Liver (tissue), 9 donors: ENCODE results near the gene SAPCD2. TPM values are rescaled to one million over a fixed set of nuclear protein-coding genes. Genes with fewer than 3 reads are reported as not detected.

Source experiments
- DNase-seq: peaks from one replicate; pipeline ENCODE4 v3.0.0-alpha.2; 2017; ENCODE audit warnings: low spot score
- H3K27ac ChIP-seq, 2 donors: one replicate each; pipeline ENCODE4 v1.7.0; 2013; ENCODE audit warnings: inconsistent platforms in 2 of 2, low read length in 2 of 2, control low read depth in 1 of 2, low read depth in 1 of 2, mild to moderate bottlenecking in 1 of 2
- H3K27me3 ChIP-seq, 4 donors: one replicate each; pipeline versions ENCODE4 v1.6.1 to v1.7.0; 2013; ENCODE audit warnings: low read length in 3 of 4, inconsistent platforms in 1 of 4, mild to moderate bottlenecking in 1 of 4, moderate library complexity in 1 of 4; ENCODE audit not compliant: control insufficient read depth in 4 of 4, insufficient read depth in 4 of 4
- H3K36me3 ChIP-seq, 4 donors: one replicate each; pipeline versions ENCODE4 v1.6.1 to v1.7.0; 2013; ENCODE audit warnings: low read length in 3 of 4, mild to moderate bottlenecking in 3 of 4, low read depth in 1 of 4, moderate library complexity in 1 of 4; ENCODE audit not compliant: control insufficient read depth in 4 of 4, insufficient read depth in 3 of 4
- H3K4me1 ChIP-seq, 4 donors: one replicate each; pipeline versions ENCODE4 v1.6.1 to v1.7.0; 2013; ENCODE audit warnings: low read length in 3 of 4, mild to moderate bottlenecking in 3 of 4, moderate library complexity in 1 of 4; ENCODE audit not compliant: control insufficient read depth in 4 of 4, insufficient read depth in 4 of 4
- H3K4me3 ChIP-seq, 3 donors: one replicate each; pipeline versions ENCODE4 v1.6.1 to v1.7.0; 2013; ENCODE audit warnings: low read length in 3 of 3, control low read depth in 1 of 3, low read depth in 1 of 3, mild to moderate bottlenecking in 1 of 3
- H3K9ac ChIP-seq, 2 donors: one replicate each; pipeline ENCODE4 v1.7.0; 2013; ENCODE audit warnings: low read length in 2 of 2, mild to moderate bottlenecking in 2 of 2, moderate library complexity in 2 of 2, control low read depth in 1 of 2, low read depth in 1 of 2
- H3K9me3 ChIP-seq, 4 donors: one replicate each; pipeline versions ENCODE4 v1.6.1 to v1.7.0; 2013; ENCODE audit warnings: low read length in 3 of 4; ENCODE audit not compliant: control insufficient read depth in 4 of 4
- ATF3 ChIP-seq: IDR thresholded peaks from 2 replicates; pipeline ENCODE4 v1.6.1; 2016; ENCODE audit warnings: antibody characterized with exemption
- CTCF ChIP-seq: fragments of 150-350 bp; IDR thresholded peaks from 2 replicates; pipeline ENCODE4 v1.5.1; 2017; ENCODE audit warnings: improper control_type of control experiment, low read depth, low read length; ENCODE audit not compliant: missing input control
- EGR1 ChIP-seq, 2 donors: IDR thresholded peaks; 2 replicates each; pipeline ENCODE4 v1.6.1; 2016 to 2018; ENCODE audit warnings: antibody characterized with exemption in 2 of 2, low read depth in 2 of 2
- FOXA1 ChIP-seq: IDR thresholded peaks from 2 replicates; pipeline ENCODE4 v1.6.1; 2016; ENCODE audit warnings: antibody characterized with exemption
- FOXA2 ChIP-seq: IDR thresholded peaks from 2 replicates; pipeline ENCODE4 v1.6.1; 2016; ENCODE audit warnings: antibody characterized with exemption
- GABPA ChIP-seq, 2 donors: IDR thresholded peaks in 1 of 2; conservative IDR thresholded peaks in 1 of 2; 2 replicates each; pipeline ENCODE4 v1.6.1; 2016; ENCODE audit warnings: antibody characterized with exemption in 2 of 2, mild to moderate bottlenecking in 1 of 2, moderate library complexity in 1 of 2
- HNF4A ChIP-seq, 2 donors: conservative IDR thresholded peaks; 2 replicates each; pipeline ENCODE4 v1.6.1; 2016; ENCODE audit warnings: antibody characterized with exemption in 2 of 2, mild to moderate bottlenecking in 2 of 2
- HNF4G ChIP-seq: IDR thresholded peaks from 2 replicates; pipeline ENCODE4 v1.6.1; 2016; ENCODE audit warnings: antibody characterized with exemption
- JUND ChIP-seq, 2 donors: IDR thresholded peaks; 2 replicates each; pipeline ENCODE4 v1.6.1; 2016; ENCODE audit warnings: antibody characterized with exemption in 2 of 2
- MAX ChIP-seq: IDR thresholded peaks from 2 replicates; pipeline ENCODE4 v1.6.1; 2016; ENCODE audit warnings: antibody characterized with exemption
- NR2F2 ChIP-seq: IDR thresholded peaks from 2 replicates; pipeline ENCODE4 v1.6.1; 2016; ENCODE audit warnings: antibody characterized with exemption
- RAD21 ChIP-seq, 2 donors: IDR thresholded peaks; 2 replicates each; pipeline ENCODE4 v1.6.1; 2016; ENCODE audit warnings: antibody characterized with exemption in 2 of 2, mild to moderate bottlenecking in 2 of 2
- REST ChIP-seq: IDR thresholded peaks from 2 replicates; pipeline ENCODE4 v1.6.1; 2016; ENCODE audit warnings: antibody characterized with exemption, mild to moderate bottlenecking
- RXRA ChIP-seq, 2 donors: IDR thresholded peaks; 2 replicates each; pipeline ENCODE4 v1.6.1; 2017 to 2018; ENCODE audit warnings: antibody characterized with exemption in 2 of 2, mild to moderate bottlenecking in 1 of 2
- SP1 ChIP-seq: IDR thresholded peaks from 2 replicates; pipeline ENCODE4 v1.6.1; 2018; ENCODE audit warnings: antibody characterized with exemption, mild to moderate bottlenecking
- TAF1 ChIP-seq: conservative IDR thresholded peaks from 2 replicates; pipeline ENCODE4 v1.6.1; 2016; ENCODE audit warnings: antibody characterized with exemption, mild to moderate bottlenecking
- YY1 ChIP-seq: IDR thresholded peaks from 2 replicates; pipeline ENCODE4 v1.6.1; 2016; ENCODE audit warnings: antibody characterized with exemption, mild to moderate bottlenecking
- ZBTB33 ChIP-seq: IDR thresholded peaks from 2 replicates; pipeline ENCODE4 v1.6.1; 2016; ENCODE audit warnings: antibody characterized with exemption
- WGBS: extraction: QIAGEN DNeasy Blood & Tissue Kit; methylation state at CpG from one replicate; pipeline ENCODE4 v1.1.7; 2013; 5-methylcytosine and 5-hydroxymethylcytosine counted together
- polyA plus RNA-seq, 2 donors: library from polyadenylated mRNA; stranded (reverse) in 1 of 2; unstranded in 1 of 2; fragments of 200-250 nt in 1 of 2; fragments of >200 nt in 1 of 2; fragmentation: Nextera tagmentation in 1 of 2; extraction: Ambion mirVana in 1 of 2; gene quantifications; one replicate each; pipeline versions ENCODE4 v1.2.1 to v1.2.3, GENCODE V29; 2013 to 2015
- total RNA-seq, 2 donors: library from RNA; depleted of rRNA; stranded (reverse); fragments of >200 nt; gene quantifications; one replicate each; pipeline ENCODE4 v1.2.3, GENCODE V29; 2014
- donor health status: healthy.
- donor health status: healthy.
- donor health status: healthy.
- donor health status: healthy.
- donor health status: healthy.

SAPCD2 gene
- total and polyA plus RNA-seq, 4 donors, result 0.06 to 1.8 (median 0.23) TPM

- Histone ChIP-seq H3K4me3 (no peak overlapping the region), H3K9me3 (no peaks in the 10 kb centered on the region), H3K27me3 (no peaks in the 10 kb centered on the region), H3K27ac (no peak overlapping the region), H3K9ac (no peak overlapping the region), H3K36me3 (peaks cover 8 to 31% (median 13%) of the 10 kb centered on the region in 4 donors), H3K4me1 (peaks cover 0 to under 1% (median 0%) of the 10 kb centered on the region in 4 donors)
- DNase-seq, result no peak
- WGBS, result 89% methylated on average over 34 of the region's 34 CpGs
- no peak for TF ChIP-seq HNF4G
- TF ChIP-seq CTCF, result no peak
- TF ChIP-seq REST, result no peak
- no peak for TF ChIP-seq RXRA (IDR thresholded peaks at IDR 0.05)
- TF ChIP-seq EGR1 (IDR thresholded peaks at IDR 0.05; ENCODE audit: low read depth in 2 of 2), result no peak
- TF ChIP-seq RAD21 (IDR thresholded peaks at IDR 0.05), result no peak
- no peak for TF ChIP-seq ZBTB33
- no peak for TF ChIP-seq ATF3
- TF ChIP-seq TAF1, result no peak
- no peak for TF ChIP-seq MAX
- TF ChIP-seq NR2F2, result no peak
- no peak for TF ChIP-seq JUND (IDR thresholded peaks at IDR 0.05)
- TF ChIP-seq YY1, result no peak
- no peak for TF ChIP-seq GABPA (IDR thresholded peaks at IDR 0.05 in 1 of 2, conservative IDR thresholded peaks at IDR 0.05 in 1 of 2)
- TF ChIP-seq SP1, result no peak
- no peak for TF ChIP-seq FOXA1
- TF ChIP-seq HNF4A (conservative IDR thresholded peaks at IDR 0.05), result no peak
- no peak for TF ChIP-seq FOXA2
Measured at GRCh38 chr9:137109250-137110146, 39.1 kb upstream of the SAPCD2 start.
